K562 (cell line): ENCODE results near the gene RFWD3. TPM values are rescaled to one million over a fixed set of nuclear protein-coding genes. Genes with fewer than 3 reads are reported as not detected.
A peak's percentile ranks its signal among the peaks of the same experiment; 100 is the strongest.

Experiments used
- ATAC-seq: fragments of 200-7000 bp; cut with Tn5 transposase; 3 replicates; pipeline ENCODE4 v1.9.1; 2020; ENCODE audit warnings: moderate library complexity
- BruUV-seq: library from RNA; stranded (reverse); fragments of 400-500 nt; replicated peaks from 2 replicates; lab custom pipeline; 2021; lab: Mats Ljungman, UMichigan
- CTCF ChIA-PET: fragments of 300-600 bp; formaldehyde crosslinking; extraction: SDS; loops from one replicate; lab custom pipeline; 2021; ENCODE audit warnings: low intra/inter-chr PET ratio; lab: Yijun Ruan, JAX
- POLR2A ChIA-PET: fragments of 300-600, 350-650 bp; sonication (Branson Sonifier 250); formaldehyde crosslinking; extraction: SDS; loops from one replicate; lab custom pipeline; 2021; ENCODE audit warnings: antibody characterized with exemption, inconsistent platforms; lab: Yijun Ruan, JAX
- DNase-seq, 4 experiments: peaks; one replicate each; pipeline versions ENCODE4 v3.0.0 to v3.0.0-alpha.2; 2011 to 2018; ENCODE audit warnings: low spot score in 3 of 4, mixed read lengths in 3 of 4; ENCODE audit errors: extremely low read depth in 1 of 4
- FAIRE-seq: peaks from 2 replicates; lab custom pipeline; 2011; peaks lifted over from hg19 to GRCh38; lab: Jason Lieb, UNC
- H2AFZ ChIP-seq: 2 replicates; pipeline ENCODE4 v1.6.0; 2011; ENCODE audit warnings: low read depth, low read length, control low read depth, inconsistent platforms
- H3K27ac ChIP-seq: fragments of 200-600 bp; 3 replicates; pipeline ENCODE4 v1.8.0; 2011; ENCODE audit warnings: low read depth, mild to moderate bottlenecking, control low read depth, inconsistent platforms, low read length, moderate library complexity, mixed read lengths; ENCODE audit errors: extremely low read depth
- H3K27me3 ChIP-seq, 2 experiments: fragments of 300-600 bp in 1 of 2; 2 replicates in 1 of 2; 3 replicates in 1 of 2; pipeline versions ENCODE4 v1.6.0 to v1.8.0; 2011; ENCODE audit warnings: inconsistent platforms in 2 of 2, low read length in 2 of 2, mild to moderate bottlenecking in 1 of 2, mixed read lengths in 1 of 2, moderate library complexity in 1 of 2; ENCODE audit not compliant: control insufficient read depth in 2 of 2, insufficient read depth in 2 of 2
- H3K36me3 ChIP-seq: fragments of 300-600 bp; 3 replicates; pipeline ENCODE4 v1.8.0; 2011; ENCODE audit warnings: mild to moderate bottlenecking, low read length, inconsistent platforms; ENCODE audit not compliant: control insufficient read depth, insufficient read depth
- H3K4me1 ChIP-seq, 2 experiments: fragments of 200-600 bp in 1 of 2; replicated peaks in 1 of 2; 2 replicates in 1 of 2; 3 replicates in 1 of 2; pipeline versions ENCODE4 v1.5.1 to v1.8.0; 2011; ENCODE audit warnings: inconsistent platforms in 2 of 2, low read length in 2 of 2, mild to moderate bottlenecking in 1 of 2, mixed read lengths in 1 of 2, moderate library complexity in 1 of 2; ENCODE audit not compliant: control insufficient read depth in 2 of 2, insufficient read depth in 2 of 2
- H3K4me2 ChIP-seq: 2 replicates; pipeline ENCODE4 v1.6.1; 2011; ENCODE audit warnings: low read length, control low read depth, inconsistent platforms, mixed read lengths; ENCODE audit not compliant: insufficient read depth
- H3K4me3 ChIP-seq: fragments of 200-600 bp; sonication (generic), shearing (Covaris generic); 2 replicates; pipeline ENCODE4 v1.5.1; 2016; ENCODE audit warnings: control low read depth, inconsistent platforms
- H3K79me2 ChIP-seq: fragments of 200-600 bp; 3 replicates; pipeline ENCODE4 v1.8.0; 2011; ENCODE audit warnings: low read length, inconsistent platforms; ENCODE audit not compliant: control insufficient read depth, insufficient read depth
- H3K9ac ChIP-seq, 2 experiments: 2 replicates each; pipeline versions ENCODE4 v1.6.0 to v1.6.1; 2011; ENCODE audit warnings: low read depth in 2 of 2, low read length in 2 of 2, control low read depth in 1 of 2, inconsistent platforms in 1 of 2, mild to moderate bottlenecking in 1 of 2, mixed read lengths in 1 of 2; ENCODE audit not compliant: insufficient read depth in 1 of 2
- H3K9me1 ChIP-seq: one replicate; pipeline ENCODE4 v1.6.0; 2011; ENCODE audit warnings: inconsistent platforms, mild to moderate bottlenecking, low read length, moderate library complexity; ENCODE audit not compliant: control insufficient read depth, insufficient read depth
- H3K9me3 ChIP-seq: replicated peaks from 2 replicates; pipeline ENCODE4 v1.5.1; 2011; ENCODE audit warnings: low read depth, low read length, inconsistent platforms; ENCODE audit not compliant: control insufficient read depth, insufficient read depth
- H4K20me1 ChIP-seq: replicated peaks from 2 replicates; pipeline ENCODE4 v1.6.1; 2011; ENCODE audit warnings: low read length, inconsistent platforms, mixed read lengths; ENCODE audit not compliant: control insufficient read depth, insufficient read depth
- ATF3 ChIP-seq, 2 experiments: fragments of 450-650 bp in 1 of 2; sonication (generic) in 1 of 2; formaldehyde crosslinking in 1 of 2; IDR thresholded peaks in 1 of 2; conservative IDR thresholded peaks in 1 of 2; 2 replicates each; pipeline versions ENCODE4 v1.6.1 to v1.8.1; 2016 to 2023; ENCODE audit warnings: mild to moderate bottlenecking in 2 of 2, moderate library complexity in 2 of 2, inconsistent platforms in 1 of 2, missing genetic modification reagents in 1 of 2
- NONO ChIP-seq, 2 experiments: fragments of 200-400 bp in 1 of 2; fragments of 450-650 bp in 1 of 2; formaldehyde crosslinking in 1 of 2; IDR thresholded peaks; 2 replicates each; pipeline ENCODE4 v1.6.1; 2017; ENCODE audit warnings: low read depth in 2 of 2, mild to moderate bottlenecking in 2 of 2, moderate library complexity in 2 of 2, low read length in 1 of 2
- WGBS: fragments of 100-300 bp; shearing (Covaris generic); methylation state at CpG from one replicate; pipeline ENCODE4 v1.1.6; 2016; ENCODE audit warnings: low coverage, mixed read lengths; ENCODE audit not compliant: insufficient coverage; ENCODE audit errors: missing lambda C conversion rate; 5-methylcytosine and 5-hydroxymethylcytosine counted together
- in situ Hi-C: fragments of 300-500 bp; cut with MboI; formaldehyde crosslinking; loops from 4 replicates; pipeline ENCODE4 v1.15.0; 2018; ENCODE audit warnings: inconsistent platforms, mixed read lengths
- intact Hi-C: fragments of 100-400 bp; cut with micrococcal nuclease; formaldehyde crosslinking; loops from 2 replicates; pipeline ENCODE4 v1.14.2; 2022
- polyA plus RNA-seq, 8 experiments: library from polyadenylated mRNA; depleted of rRNA in 4 of 8; stranded (reverse) in 5 of 8; unstranded in 3 of 8; fragments of >200 nt; fragmentation: Nextera tagmentation in 2 of 8; fragmentation: Illumina TruSeq in 1 of 8; extraction: Ambion mirVana in 2 of 8; extraction: Trizol in 1 of 8; gene quantifications; 2 replicates each; pipeline versions ENCODE4 v1.2.1 to v1.2.3, GENCODE V29; 2011 to 2014; ENCODE audit warnings: inconsistent platforms in 1 of 8, missing spikeins in 1 of 8
- total RNA-seq, 7 experiments: library from RNA; depleted of rRNA in 6 of 7; stranded (reverse); fragments of >200 nt in 6 of 7; fragmentation: Illumina TruSeq in 2 of 7; extraction: Trizol in 2 of 7; gene quantifications; 2 replicates each; pipeline versions ENCODE4 v1.2.1 to v1.2.3, GENCODE V29; 2011 to 2021; ENCODE audit warnings: low replicate concordance in 1 of 7

RFWD3 gene
- total and polyA plus RNA-seq, 9 of the 15 experiments (the other 6 are each of a cell fraction or from before 2014, with no cell fraction given) = 20.8 to 121 (median 79.0) TPM

- Histone ChIP-seq H3K9me3 (no peaks in the 10 kb centered on the region), H3K27ac (no peak overlapping the region), H3K4me3 (no peak overlapping the region), H3K4me2 (no peak overlapping the region), H3K27me3 (no peaks in the 10 kb centered on the region), H4K20me1 (peaks cover 22% of the 10 kb centered on the region), H3K4me1 (peaks cover 0 to 4% of the 10 kb centered on the region in 2 experiments; a peak in 3 of 5 replicates), H3K79me2 (peaks cover 65% of the 10 kb centered on the region), H2AFZ (no peak overlapping the region), H3K36me3 (no peaks in the 10 kb centered on the region), H3K9me1 (no peaks in the 10 kb centered on the region), H3K9ac (no peak overlapping the region)
- POLR2A ChIA-PET = interaction anchor here (0.9 kb wide), 1 partner anchor 8 kb away, joined by 3 read pairs; no protein-coding TSS in a partner anchor
- whole genome bisulfite sequencing = 82% methylated on average over 6 of the region's 7 CpGs
- no peak for DNase-seq
- intact Hi-C loops (no loop called here), in situ Hi-C loops (no loop called here)
- ATAC-seq = no peak
- TF ChIP-seq NONO (IDR thresholded peaks at IDR 0.05; ENCODE audit: low read depth in 2 of 2, low read length in 1 of 2) (no peak), ATF3 (IDR thresholded peaks at IDR 0.05) (0 out of 2 replicates have a peak, but pooled peaks have one; percentile 12), ATF3 (CRISPR knock-in tag; conservative IDR thresholded peaks at IDR 0.05) (no peak)
- no TSS peak for BruUV-seq
- CTCF ChIA-PET = no interaction called here
- no peak for FAIRE-seq
Measured at GRCh38 chr16:74575175-74575806, 91.4 kb downstream of the RFWD3 start.
